Activated T-cell treated with anti-CD3 and anti-CD28 coated beads for 48 hours (primary cell): ENCODE results near the gene VIPR2.
"Not testable (repeated sequence)": the region's sequence is repeated elsewhere in the genome, so short reads cannot be mapped to it uniquely, and the experiment has no call there.

Experiments
- DNase-seq: peaks from one replicate; pipeline ENCODE4 v3.0.0-alpha.2; 2020; ENCODE audit warnings: low read depth

The VIPR2 gene

DNA sequence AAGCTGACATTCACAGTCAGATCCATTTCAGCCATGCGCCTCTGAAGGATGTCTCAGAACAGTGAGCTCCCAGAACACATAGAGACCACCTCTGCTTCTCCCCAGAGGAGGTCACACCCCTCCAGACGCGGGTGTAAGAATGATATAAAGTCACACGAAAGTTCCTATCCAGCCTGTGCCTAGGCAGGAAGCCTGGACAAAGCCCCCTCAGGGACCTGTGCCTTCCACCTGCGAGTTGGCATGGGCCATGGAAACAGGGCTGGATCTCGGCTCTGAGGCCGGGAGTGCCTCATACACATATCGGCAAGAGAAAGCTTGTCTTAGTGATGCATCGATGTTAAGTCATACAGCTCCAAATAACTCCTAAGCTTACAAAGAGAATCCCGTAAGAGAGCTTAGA, 5.0 kb downstream of the VIPR2 start:
- DNase-seq = no peak

DNA sequence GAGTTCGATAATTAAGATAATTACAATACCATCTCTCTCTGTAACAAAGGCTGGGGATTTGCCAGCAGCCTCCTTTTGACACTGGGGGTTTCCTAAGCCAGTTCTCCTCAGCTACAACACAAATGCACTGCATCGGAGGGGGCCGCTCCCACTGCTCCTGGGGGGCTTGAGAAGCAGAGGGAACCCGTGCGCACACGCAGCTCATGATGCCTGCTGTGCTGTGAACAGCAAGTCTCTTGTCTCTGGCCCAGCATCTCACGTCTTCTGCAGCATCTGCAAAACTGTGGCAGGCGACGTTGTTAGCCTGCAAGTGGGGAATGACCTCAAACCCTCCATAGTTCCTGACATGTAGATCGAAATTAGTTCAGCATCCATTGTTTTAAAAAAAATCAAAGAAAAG, 5.5 kb downstream of the VIPR2 start:
- no peak for DNase-seq

DNA sequence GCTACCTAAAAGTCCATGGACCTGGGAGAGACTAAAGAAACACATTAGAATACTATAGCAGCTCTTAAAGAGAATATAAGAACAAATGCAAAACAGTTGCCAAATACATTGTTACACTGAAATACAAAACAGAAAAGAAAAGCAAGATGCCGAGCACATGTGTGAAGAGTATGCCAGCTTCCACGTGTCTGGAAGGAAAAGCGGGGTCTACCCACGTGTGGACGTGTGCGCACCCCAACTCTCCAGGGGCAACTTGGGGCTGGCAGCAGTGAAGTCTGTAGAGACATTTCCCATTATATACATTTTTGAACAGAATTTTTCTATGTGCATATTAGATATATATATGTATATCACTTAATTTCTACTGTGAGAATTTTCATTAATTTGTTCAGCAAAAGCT, 6.2 kb downstream of the VIPR2 start:
- no peak for DNase-seq

DNA sequence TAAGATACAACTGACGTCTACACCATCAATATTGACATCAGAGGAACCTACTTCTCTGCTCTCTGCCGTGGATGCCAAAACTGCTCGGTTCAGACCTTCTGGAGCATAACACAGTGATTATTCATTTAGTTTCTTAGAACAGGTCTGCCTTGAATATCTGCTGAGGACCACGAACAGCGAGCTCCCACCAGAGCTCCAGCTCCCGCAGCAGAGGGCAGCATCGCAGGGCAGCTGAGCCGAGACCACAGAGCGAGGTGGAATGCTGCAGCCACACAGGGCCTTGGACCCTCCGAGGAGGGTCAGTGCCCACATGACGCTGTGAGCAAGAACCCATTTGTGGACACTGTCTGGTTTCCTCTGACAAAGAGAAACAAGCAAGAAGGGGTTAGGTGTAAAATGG, 6.8 kb downstream of the VIPR2 start:
- no peak for DNase-seq

DNA sequence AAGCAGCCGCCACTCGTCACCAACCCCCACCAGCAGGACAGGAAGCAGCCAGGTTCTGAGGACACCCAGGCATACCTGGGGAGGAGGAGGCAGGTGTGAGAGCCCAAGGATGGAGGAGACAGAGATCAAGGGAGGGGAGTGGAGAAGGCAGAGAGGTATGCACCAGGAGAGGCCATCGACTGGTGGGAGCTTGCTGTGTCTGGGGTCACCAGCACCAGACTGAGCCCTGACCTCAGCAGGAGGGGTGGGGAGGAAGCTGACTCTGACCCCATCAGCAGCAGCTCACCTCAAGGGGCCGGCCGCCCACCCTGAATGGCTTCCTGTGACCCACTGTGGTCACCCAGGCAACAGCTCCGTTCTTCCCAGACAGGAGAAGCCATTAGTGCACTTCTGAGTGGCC, 7.8 kb downstream of the VIPR2 start:
- no peak for DNase-seq

DNA sequence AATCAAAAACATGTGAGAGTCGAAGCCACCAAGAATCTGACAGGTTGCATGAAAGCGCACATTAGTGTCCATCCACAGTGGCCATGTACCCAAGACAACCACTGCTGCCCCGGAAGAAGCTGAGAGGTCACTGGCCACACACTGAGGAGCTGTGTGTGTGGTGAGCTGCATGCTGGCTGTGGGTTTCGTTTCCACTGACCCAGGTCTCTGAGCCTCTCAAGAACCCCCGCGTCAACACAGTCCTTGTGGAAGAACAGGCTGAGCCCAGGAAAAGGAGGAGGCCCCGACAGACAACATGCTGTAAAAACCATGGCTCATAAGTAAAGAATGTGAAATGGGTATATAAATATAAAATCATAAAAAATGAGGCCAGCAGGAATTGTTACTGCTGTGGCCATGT, 8.2 kb downstream of the VIPR2 start:
- DNase-seq = no peak

DNA sequence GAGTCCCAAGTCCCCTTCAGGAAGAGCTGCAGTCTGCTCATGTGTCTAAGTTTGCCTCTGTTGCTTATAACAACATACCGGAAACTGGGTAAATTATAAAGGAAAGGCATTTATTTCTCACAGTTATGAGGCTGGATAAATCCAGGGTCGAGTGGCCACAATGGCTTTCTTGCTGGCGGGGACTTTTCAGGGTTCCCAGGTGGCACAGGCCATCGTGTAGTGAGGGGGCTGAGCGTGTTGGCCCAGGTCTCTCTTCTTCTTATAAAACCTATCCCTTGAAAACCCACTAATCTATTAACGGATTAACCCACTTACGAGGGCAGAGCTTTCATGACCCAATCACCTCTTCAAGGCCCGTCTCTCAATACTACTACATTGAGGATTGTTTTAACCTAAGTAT, 8.7 kb downstream of the VIPR2 start:
- no peak for DNase-seq

DNA sequence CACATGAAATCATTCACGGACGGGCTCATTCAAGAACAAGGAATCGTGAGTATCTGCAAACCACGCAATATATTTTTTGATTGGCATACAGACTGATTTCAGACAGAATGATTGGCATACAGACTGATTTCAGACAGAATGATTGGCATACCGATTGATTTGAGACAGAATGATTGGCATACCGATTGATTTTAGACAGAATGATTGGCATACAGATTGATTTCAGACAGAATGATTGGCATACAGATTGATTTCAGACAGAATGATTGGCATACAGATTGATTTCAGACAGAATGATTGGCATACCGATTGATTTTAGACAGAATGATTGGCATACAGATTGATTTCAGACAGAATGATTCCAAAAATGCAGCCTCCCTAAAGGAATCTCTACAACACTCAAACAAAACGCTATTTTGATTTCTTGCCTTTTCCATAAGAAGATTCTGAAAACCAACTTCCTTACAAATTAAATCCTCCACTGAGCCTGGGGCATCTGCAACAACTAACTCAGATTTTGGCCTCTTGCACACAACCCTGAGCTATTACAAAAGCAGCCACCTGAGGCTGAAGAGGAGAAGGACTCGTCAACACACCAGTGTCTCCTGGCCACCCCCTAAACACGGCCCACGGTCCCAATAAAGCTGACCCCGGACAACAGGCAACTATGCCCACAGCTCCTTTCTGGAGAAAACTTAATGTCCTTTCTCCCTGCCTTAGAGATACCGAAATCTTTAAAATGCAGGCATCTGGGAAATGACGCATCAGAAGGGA, 11.8 kb downstream of the VIPR2 start:
- DNase-seq = not testable (repeated sequence)

DNA sequence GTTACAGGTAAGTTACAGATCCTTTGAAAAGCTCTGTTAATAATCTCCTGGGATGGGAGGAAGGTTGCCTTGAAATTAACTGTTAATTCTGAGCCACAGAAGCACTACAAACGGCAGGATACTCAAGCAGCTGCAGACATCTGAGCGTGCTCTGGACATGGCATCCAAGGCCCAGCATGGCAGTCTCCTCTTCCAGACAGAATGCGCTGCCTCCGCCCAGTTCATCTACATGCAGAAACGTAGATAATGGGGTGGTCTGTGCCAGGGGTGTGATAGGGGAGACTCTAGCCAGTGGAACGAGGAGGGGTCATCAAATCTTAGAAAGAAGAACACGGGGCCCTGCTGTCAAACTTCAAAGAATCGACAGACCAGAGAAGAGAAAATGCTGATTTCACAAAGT, 13.8 kb downstream of the VIPR2 start:
- DNase-seq = no peak

DNA sequence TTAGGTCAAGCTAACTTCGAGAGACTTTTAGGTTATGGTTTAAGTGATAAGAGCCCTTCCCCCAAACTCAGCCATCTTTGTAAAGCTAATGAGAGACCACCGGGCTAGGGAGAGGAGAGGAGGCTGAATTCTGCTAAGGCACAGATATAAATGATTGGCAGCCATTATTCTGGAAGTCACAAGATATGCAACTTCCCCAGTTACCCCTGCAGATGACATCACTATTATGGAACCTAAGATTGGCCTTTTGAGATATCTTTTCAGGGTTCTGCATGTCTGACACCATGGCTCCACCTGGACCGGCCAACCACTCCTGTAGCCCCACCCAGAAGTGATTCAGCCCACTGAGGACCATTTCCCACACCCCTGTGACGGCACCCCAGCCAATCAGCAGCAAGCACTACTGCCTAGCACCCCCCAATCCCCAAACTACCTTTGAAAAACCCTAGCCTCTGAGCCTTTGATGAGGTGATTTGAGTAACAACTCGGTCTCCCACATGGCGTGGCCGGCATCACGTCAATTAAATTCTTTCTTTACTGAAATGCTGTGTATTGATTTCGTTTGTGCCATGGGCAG, 14.4 kb downstream of the VIPR2 start:
- DNase-seq = no peak

DNA sequence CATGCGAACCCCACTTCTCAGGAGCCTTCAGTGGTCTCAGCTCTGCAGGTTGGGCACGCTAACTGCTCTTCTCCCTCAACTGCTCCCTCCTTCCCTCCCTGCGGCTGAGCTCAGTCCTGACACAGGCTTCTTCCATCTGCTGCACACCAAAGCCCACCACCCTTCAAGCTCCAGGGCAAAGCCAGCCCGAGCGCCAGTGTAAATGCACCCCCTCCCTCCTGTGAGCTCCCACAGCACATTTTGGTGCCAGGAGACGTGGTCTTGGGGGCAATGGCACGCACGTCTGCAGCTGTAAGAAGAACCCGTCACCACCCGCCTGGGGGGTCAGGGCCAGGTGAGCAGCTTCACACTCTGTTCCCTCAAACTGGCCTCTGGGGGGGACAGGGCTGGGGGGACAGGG, 15.9 kb downstream of the VIPR2 start:
- no peak for DNase-seq

DNA sequence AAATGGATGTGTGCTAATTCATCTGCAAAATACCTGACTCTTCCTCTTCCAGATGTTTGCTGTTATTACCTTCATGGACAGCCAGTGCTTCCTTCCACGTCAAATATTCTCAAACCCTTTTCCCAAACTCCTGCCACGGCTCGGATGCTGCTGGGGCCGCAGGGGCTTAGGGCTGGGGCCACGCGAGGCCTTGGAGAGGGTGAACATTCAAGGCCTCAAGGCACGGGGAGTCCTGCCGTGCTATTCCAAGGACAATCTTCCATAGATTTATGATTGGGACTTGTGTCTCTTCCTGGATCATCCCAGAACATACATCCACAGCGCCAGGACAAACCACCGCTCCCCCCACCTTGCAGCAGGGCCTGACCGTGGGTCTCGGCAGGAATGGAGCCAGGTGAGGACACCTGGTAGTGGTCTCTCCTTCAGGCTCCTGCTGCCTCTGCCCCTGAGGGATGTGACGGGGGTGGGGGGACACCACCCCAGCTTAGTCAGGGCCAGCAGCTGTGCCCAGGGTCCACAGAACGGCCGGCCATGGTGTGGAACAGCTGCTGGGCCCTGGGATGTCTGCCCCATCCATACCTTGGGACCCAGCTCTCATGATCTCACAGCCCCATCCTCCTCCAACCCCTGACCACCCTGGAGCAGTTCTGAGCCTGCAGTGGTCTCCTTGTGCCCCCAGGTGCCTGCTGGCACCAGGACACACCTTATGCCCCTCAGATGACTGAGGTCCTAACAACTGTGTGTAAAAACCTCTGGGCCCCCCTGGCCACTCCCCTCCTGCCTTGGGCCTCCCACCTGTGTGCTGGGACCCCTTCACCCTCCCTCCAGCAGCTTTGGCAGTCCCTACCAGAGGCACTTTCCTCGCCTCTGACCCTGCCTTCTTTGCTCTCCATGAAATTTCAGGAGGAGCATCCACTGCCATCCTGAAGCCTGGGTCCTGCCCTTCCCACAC, 16.7 kb downstream of the VIPR2 start:
- no peak for DNase-seq

DNA sequence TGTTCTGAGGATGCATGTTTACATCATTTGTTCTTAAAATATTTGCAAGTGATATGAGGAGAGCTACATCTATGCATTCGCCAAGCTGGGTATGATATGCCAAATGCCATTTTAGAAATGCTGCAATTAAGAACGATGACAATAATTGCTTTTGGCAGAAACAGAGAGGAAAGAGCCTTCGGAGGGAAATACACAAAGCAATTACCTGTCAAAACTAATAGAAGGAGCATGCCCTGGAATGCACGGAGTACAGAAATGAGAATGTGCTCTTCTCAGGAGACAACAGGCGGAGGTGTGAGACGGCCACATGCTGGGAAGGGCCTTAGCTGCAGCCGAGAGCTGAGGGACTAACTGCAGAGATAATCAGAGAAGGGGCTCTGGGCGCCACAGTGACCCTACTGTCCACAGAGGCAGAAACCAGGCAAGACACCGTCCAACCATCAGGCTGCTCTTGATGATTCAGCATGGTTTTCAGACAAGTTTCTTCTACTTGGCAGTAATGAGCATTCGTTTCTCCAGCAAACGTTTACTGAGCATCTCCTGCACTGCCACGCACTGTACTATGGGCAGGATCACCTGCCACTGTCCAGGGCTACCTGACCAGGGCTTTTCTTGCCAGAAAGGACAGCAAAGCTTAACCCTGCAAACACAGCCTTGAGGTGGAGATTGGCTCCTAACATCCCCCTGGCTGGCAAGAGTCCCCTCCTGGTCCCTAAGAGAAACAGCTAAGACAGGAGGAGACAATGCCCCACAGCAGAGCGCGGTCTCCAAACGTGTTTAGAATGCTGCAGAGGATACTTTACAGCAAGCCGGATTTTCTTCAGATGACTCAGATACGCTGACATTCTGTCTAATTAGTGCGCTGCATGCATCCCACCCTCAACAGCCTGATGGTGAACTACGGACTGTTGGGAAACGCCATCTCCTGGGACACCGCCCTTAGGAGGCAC, 18.1 kb downstream of the VIPR2 start:
- DNase-seq = no peak

DNA sequence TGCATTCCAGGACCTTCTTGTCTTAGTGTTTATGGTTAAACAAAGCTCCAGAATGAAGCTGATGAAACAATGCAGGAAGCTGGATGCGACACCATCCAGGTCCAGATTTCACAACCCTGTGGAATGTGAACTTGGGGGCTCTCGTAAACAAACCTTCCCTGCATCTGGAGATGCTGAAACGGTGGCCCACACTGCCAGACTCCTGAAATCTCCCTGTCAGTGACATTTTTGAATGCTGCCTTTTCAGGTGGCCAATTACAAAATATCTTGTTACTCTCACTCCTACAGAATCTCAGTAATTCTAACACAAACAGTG, 18.8 kb downstream of the VIPR2 start:
- DNase-seq = no peak

DNA sequence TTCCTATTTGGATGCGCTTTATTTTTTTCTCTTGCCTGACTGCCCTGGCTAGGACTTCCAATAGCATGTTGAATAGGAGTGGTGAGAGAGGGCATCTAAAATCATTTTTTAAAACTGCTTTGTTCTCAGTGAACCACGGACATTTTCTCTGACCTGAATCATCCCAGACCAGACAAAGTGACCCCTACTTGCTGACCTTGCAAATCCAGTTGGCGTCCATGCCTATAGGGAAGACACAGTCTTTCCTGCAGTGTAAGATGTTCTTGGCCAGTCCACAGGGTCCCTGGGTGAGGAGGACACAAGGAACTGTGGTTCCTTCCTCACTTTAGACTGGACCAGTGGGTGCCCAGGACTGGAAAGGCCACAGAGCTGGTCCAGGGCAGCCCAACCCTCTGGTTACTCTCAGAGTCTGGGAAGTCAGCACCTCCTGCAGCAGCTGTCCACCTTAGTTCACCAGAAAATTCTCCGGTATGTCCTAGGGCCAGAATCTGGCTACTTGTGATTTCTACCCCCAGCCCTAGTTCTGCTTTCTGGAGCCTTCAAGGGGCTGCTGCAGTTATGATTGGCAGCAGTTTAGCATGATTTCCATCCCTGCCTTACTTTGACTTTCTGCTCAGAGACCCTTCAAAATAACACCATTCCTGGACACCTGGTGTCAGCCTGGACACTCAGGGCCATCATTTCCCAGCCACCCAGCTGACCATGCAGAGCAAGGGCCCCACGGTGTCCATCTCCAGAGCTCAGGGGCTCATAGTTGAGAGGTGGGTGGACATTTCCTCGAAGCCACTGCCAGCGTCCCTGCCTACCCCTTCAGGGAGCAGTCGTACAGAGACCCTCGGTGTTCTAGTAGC, 19.3 kb downstream of the VIPR2 start:
- DNase-seq = no peak

DNA sequence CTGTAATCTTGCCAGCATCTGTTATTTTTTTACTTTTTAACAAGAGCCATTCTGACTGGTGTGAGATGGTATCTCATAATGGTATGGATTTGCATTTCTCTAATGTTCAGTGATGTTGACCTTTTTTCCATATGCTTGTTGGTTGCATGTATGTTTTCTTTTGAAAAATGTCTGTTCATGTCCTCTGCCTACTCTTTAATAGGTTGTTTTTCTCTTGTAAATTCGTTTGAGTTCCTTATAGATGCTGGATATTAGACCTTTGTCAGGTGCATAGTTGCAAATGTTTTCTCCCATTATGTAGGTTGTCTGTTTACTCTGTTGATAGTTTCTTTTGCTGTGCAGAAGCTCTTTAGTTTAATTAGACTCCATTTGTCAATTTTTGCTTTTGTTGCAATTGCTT, 20.9 kb downstream of the VIPR2 start:
- DNase-seq = not testable (repeated sequence)

DNA sequence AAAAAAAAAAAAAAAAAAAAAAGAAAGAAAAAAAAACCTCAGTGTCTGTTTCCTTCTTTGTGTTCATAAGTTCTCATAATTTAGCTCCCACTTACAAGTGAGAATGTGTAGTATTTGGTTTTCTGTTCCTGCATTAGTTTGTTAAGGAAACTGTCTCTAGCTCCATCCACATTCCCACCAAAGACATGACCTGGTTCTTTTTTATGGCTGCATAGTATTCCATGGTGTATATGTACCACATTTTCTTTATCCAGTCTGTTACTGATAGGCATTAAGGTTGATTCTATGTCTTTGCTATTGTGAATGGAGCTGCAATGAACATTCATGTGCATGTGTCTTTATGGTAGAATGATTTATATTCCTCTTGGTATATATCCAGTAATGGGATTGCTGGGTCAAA, 21.4 kb downstream of the VIPR2 start:
- not testable (repeated sequence) for DNase-seq

DNA sequence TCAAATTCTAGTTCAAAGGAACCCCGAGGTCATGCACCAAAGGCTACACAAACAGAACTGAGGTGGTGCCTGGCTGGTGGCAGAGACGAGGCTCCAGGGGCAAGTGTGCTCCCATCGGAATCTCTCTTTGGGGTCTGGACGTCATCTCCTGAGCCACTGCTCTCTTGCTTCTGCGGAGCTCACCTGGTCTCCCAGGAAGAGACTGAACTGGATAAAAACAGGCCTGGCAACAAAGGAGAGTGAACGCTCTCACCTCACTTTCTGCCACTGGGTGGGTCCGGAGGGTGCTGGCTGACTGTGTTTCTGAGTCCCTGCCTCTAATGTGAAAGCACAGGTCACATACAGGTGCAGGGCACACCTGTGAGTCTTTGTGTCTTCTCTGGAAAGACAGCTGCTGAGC, 22.4 kb downstream of the VIPR2 start:
- DNase-seq = no peak

DNA sequence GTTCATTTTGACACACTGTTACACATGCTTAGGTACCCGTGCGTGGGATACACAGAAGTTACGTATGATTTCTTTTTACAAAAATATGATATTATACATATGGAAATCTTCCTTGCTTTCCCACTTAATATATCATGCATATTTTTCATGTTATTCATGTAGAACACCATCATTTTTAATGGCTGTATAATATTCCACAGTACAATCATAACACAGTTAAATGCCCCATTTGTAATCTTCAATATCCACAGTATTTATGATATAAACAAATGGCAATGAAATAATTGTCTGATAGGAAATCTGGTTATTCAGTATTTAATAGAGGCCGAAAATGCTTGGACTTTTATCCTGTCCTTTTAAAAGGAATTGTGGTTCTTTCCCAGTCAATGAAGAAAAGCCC, 23.2 kb downstream of the VIPR2 start:
- no peak for DNase-seq

DNA sequence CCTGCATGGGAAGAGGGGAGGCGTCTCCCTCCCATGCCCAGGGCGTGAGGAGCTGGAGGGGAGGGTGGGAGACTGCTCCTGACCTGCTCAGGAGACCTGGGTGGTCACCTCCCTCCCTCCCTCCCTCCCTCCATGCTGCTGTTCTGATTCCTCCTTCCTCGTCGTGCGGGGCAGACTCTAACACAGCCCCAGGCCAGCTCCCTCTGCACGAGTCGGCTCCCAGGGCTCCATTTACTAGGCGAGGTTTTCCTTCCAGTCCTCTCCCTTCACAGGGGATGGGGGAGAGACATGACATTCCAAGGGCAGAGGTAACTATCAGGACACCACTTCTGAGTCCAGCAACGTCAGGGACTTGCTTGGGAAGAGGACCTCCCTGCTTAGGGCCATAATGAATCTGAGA, 23.6 kb downstream of the VIPR2 start:
- no peak for DNase-seq

DNA sequence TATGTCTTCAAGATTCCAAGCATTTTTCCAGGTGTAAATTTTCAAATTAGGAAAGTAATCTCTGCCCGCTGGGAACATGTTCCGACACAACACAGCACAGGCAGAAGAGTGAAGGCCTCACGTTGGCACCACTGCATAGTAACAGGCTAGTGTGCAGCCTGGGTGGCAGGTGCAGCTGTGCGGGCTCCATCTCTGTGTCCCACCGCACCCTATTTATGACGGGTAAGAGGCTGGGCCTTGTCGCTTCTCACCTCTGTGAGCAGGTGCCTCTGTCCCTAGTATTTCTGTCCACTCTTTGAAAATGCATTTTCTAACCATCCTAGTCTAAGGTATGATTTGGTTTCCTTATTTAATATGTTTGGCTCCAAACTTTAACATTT, 24.1 kb downstream of the VIPR2 start:
- DNase-seq = no peak
